Activated B cell treated with CpG ODN at 0.5 μM for 24 hours (primary cell): ENCODE measurements around the gene USP47. TPM values are rescaled to one million over a fixed set of nuclear protein-coding genes. Genes with fewer than 3 reads are reported as not detected.

Experiments
- ATAC-seq: fragments of 200-7000 bp; cut with Tn5 transposase; one replicate; pipeline ENCODE4 v1.10.0; 2021; ENCODE audit warnings: low read depth, mild to moderate bottlenecking, moderate library complexity
- CTCF ChIA-PET: fragments of 350-600 bp; sonication (Branson Sonifier 250); formaldehyde crosslinking; loops from one replicate; lab custom pipeline; 2021; ENCODE audit warnings: antibody characterized with exemption; lab: Charles Lee
- POLR2A ChIA-PET: fragments of 350-600 bp; sonication (Branson Sonifier 250); formaldehyde crosslinking; loops from one replicate; lab custom pipeline; 2021; ENCODE audit warnings: antibody characterized with exemption; lab: Charles Lee
- DNase-seq: peaks from one replicate; pipeline ENCODE4 v3.0.0; 2022
- H3K27ac Mint-ChIP-seq: one replicate; pipeline ENCODE4 v1.8.0; 2020; ENCODE audit warnings: mixed read lengths
- H3K27me3 Mint-ChIP-seq: one replicate; pipeline ENCODE4 v1.8.0; 2021; ENCODE audit warnings: mixed read lengths
- H3K36me3 Mint-ChIP-seq: one replicate; pipeline ENCODE4 v1.8.0; 2021; ENCODE audit warnings: low read depth, mixed read lengths
- H3K4me1 Mint-ChIP-seq: one replicate; pipeline ENCODE4 v1.8.0; 2021; ENCODE audit warnings: mixed read lengths
- H3K4me3 Mint-ChIP-seq: one replicate; pipeline ENCODE4 v1.8.0; 2020; ENCODE audit warnings: mild to moderate bottlenecking, mixed read lengths
- H3K9me3 Mint-ChIP-seq: one replicate; pipeline ENCODE4 v1.8.0; 2020; ENCODE audit warnings: mixed read lengths
- intact Hi-C: fragments of 100-400 bp; cut with micrococcal nuclease; formaldehyde crosslinking; loops from one replicate; pipeline ENCODE4 v1.15.1; 2024
- total RNA-seq: library from RNA; stranded (reverse); gene quantifications from 2 replicates; pipeline ENCODE4 v1.2.3, GENCODE V29; 2022
- TF ChIP-seq, protein P1 (sequence below): fragments of 200-600 bp; IDR thresholded peaks from one replicate; pipeline ENCODE4 v1.8.0; 2022; ENCODE audit warnings: antibody characterized with exemption, mild to moderate bottlenecking

USP47 gene
- total RNA-seq, 1 donor from 2014 or later, result 48.5 TPM

GRCh38 chr11:11937957-11938356, 96.2 kb downstream of the USP47 start:
- intact Hi-C loops, result no loop called here
- H3K4me1 Mint-ChIP-seq, result no peaks in the 10 kb centered on the region
- H3K9me3 Mint-ChIP-seq, result no peaks in the 10 kb centered on the region
- DNase-seq, result no peak
- ATAC-seq, result no peak
- H3K27ac Mint-ChIP-seq, result no peak overlapping the region
- POLR2A ChIA-PET, result no interaction called here
- TF ChIP-seq, protein P1, sequence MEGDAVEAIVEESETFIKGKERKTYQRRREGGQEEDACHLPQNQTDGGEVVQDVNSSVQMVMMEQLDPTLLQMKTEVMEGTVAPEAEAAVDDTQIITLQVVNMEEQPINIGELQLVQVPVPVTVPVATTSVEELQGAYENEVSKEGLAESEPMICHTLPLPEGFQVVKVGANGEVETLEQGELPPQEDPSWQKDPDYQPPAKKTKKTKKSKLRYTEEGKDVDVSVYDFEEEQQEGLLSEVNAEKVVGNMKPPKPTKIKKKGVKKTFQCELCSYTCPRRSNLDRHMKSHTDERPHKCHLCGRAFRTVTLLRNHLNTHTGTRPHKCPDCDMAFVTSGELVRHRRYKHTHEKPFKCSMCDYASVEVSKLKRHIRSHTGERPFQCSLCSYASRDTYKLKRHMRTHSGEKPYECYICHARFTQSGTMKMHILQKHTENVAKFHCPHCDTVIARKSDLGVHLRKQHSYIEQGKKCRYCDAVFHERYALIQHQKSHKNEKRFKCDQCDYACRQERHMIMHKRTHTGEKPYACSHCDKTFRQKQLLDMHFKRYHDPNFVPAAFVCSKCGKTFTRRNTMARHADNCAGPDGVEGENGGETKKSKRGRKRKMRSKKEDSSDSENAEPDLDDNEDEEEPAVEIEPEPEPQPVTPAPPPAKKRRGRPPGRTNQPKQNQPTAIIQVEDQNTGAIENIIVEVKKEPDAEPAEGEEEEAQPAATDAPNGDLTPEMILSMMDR, result no peak
- H3K36me3 Mint-ChIP-seq, result peaks cover 85% of the 10 kb centered on the region
- CTCF ChIA-PET, result no interaction called here
- H3K4me3 Mint-ChIP-seq, result no peak overlapping the region
- no peaks in the 10 kb centered on the region for H3K27me3 Mint-ChIP-seq

- POLR2A ChIA-PET, result no interaction called here
- Mint-ChIP-seq H3K4me3 (no peak overlapping the region), H3K27ac (no peak overlapping the region), H3K27me3 (no peaks in the 10 kb centered on the region), H3K36me3 (peaks cover 85% of the 10 kb centered on the region), H3K9me3 (no peaks in the 10 kb centered on the region), H3K4me1 (no peaks in the 10 kb centered on the region)
- CTCF ChIA-PET, result no interaction called here
- TF ChIP-seq, protein P1, result no peak
- DNase-seq, result no peak
- ATAC-seq, result no peak
- intact Hi-C loops, result no loop called here
Observed at GRCh38 chr11:11940551-11940950, 98.8 kb downstream of the USP47 start.

- Mint-ChIP-seq H3K27me3 (no peaks in the 10 kb centered on the region), H3K4me1 (no peaks in the 10 kb centered on the region), H3K9me3 (no peaks in the 10 kb centered on the region), H3K27ac (no peak overlapping the region), H3K36me3 (peaks cover 79% of the 10 kb centered on the region), H3K4me3 (no peak overlapping the region)
- ChIA-PET POLR2A (no interaction called here), CTCF (no interaction called here)
- intact Hi-C loops, result no loop called here
- DNase-seq, result no peak
- ATAC-seq, result no peak
- TF ChIP-seq, protein P1, result no peak
Observed at GRCh38 chr11:11942668-11943067, 100.9 kb downstream of the USP47 start.

DNA sequence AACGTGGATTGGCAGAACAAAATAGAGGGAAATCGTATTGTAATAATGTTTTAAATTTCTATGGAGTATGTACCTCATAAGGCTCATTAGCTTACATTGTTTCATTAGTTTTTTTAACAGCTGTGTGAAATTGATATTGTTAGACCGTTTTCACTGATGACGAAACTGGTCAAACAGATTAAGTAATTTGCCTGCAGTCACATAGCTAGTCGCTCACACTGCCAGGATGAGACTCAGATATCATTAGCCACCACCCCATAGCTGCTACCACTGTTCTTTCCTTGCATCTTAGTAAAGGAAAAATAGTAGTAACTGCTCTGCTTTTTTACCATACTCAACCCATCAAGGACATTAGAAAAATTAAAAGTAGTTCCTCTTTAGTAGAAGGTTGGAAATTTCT, 102.7 kb downstream of the USP47 start:
- Mint-ChIP-seq H3K27ac (no peak overlapping the region), H3K4me1 (no peaks in the 10 kb centered on the region), H3K4me3 (no peak overlapping the region), H3K9me3 (no peaks in the 10 kb centered on the region), H3K36me3 (peaks cover 77% of the 10 kb centered on the region), H3K27me3 (no peaks in the 10 kb centered on the region)
- ATAC-seq (no peak), DNase-seq (no peak)
- intact Hi-C loops, result no loop called here
- ChIA-PET CTCF (interaction anchor here (1.0 kb wide), 1 partner anchor 145 kb away, joined by 3 read pairs; no protein-coding TSS in a partner anchor), POLR2A (no interaction called here)
- TF ChIP-seq, protein P1, result no peak

- CTCF ChIA-PET, result interaction anchor here (1.0 to 1.3 kb wide), 2 partner anchors 21 to 147 kb away, joined by 3 to 4 read pairs; no protein-coding TSS in a partner anchor
- POLR2A ChIA-PET, result no interaction called here
- Mint-ChIP-seq H3K27me3 (no peaks in the 10 kb centered on the region), H3K4me3 (no peak overlapping the region), H3K4me1 (no peaks in the 10 kb centered on the region), H3K9me3 (no peaks in the 10 kb centered on the region), H3K27ac (no peak overlapping the region), H3K36me3 (peaks cover 80% of the 10 kb centered on the region)
- ATAC-seq (no peak), DNase-seq (no peak)
- TF ChIP-seq, protein P1, result no peak
- intact Hi-C loops, result no loop called here
Observed at GRCh38 chr11:11946180-11946579, 104.4 kb downstream of the USP47 start.
